Measurements from ENCODE around the gene SFXN1. TPM values are rescaled to one million over a fixed set of nuclear protein-coding genes. Genes with fewer than 3 reads are reported as not detected.
A peak's percentile ranks its signal among the peaks of the same experiment; 100 is the strongest.

The SFXN1 gene
- total and polyA plus RNA-seq, 12 donors: 14.3 to 39.6 (median 32.5) TPM

GRCh38 chr5:175569701-175570100 lies 91.3 kb downstream of the SFXN1 start:
- Histone ChIP-seq H3K27ac (no peak overlapping the region), H3K9me3 (no peaks in the 10 kb centered on the region), H3K36me3 (no peaks in the 10 kb centered on the region), H3K4me3 (no peak overlapping the region), H3K27me3 (peaks cover 0 to 6% (median 0%) of the 10 kb centered on the region in 7 donors), H3K4me1 (peaks cover 0 to 13% (median 5%) of the 10 kb centered on the region in 9 donors)
- no peak for DNase-seq
- TF ChIP-seq CTCF (IDR thresholded peaks at IDR 0.05): no peak
- 95 to 99% methylated on average over 4 of the region's 4 CpGs for WGBS, 2 donors
- ATAC-seq: no peak
- intact Hi-C loops (cut with DNase I): loop anchor here in 3 of 10 donors (10.0 kb wide), 2 partner anchors 115 to 145 kb away; no protein-coding TSS in a partner anchor

DNA sequence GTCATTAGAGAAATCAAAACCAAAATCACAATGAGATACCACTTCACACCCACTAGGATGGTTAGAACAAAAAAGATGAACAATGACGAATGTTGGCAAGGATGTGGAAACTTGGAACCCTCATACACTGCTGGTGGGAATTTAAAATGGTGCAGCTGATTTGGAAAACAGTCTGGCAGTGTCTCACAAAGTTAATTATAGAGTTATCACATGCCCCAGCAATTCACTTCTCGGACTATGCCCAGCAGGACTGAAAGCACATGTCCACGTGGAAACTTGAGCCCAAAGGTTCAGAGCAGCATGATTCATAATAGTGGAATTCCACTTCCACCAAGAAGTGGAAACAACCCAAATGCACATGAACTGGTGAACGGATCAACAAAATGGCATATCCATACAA lies 94.5 kb downstream of the SFXN1 start:
- 28 to 40% methylated on average over 4 of the region's 4 CpGs for WGBS, 2 donors
- TF ChIP-seq CTCF (IDR thresholded peaks at IDR 0.05): no peak
- peaks cover 0 to 6% (median 0%) of the 10 kb centered on the region in 7 donors for H3K27me3 ChIP-seq
- H3K27ac ChIP-seq: peak overlapping the region in 9 of 10 donors; percentile 50 to 89 (median 81)
- peak; percentile 84 to 98 (median 91) for ATAC-seq
- H3K36me3 ChIP-seq: no peaks in the 10 kb centered on the region
- intact Hi-C loops (cut with DNase I): loop anchor here in 4 of 10 donors (2.0 to 10.0 kb wide), 4 partner anchors 26 to 142 kb away; no protein-coding TSS in a partner anchor
- H3K9me3 ChIP-seq: no peaks in the 10 kb centered on the region
- peaks cover 0 to 19% (median 6%) of the 10 kb centered on the region in 9 donors for H3K4me1 ChIP-seq
- H3K4me3 ChIP-seq: no peak overlapping the region
- DNase-seq: peak in 1 of 2 donors; percentile 62

DNA sequence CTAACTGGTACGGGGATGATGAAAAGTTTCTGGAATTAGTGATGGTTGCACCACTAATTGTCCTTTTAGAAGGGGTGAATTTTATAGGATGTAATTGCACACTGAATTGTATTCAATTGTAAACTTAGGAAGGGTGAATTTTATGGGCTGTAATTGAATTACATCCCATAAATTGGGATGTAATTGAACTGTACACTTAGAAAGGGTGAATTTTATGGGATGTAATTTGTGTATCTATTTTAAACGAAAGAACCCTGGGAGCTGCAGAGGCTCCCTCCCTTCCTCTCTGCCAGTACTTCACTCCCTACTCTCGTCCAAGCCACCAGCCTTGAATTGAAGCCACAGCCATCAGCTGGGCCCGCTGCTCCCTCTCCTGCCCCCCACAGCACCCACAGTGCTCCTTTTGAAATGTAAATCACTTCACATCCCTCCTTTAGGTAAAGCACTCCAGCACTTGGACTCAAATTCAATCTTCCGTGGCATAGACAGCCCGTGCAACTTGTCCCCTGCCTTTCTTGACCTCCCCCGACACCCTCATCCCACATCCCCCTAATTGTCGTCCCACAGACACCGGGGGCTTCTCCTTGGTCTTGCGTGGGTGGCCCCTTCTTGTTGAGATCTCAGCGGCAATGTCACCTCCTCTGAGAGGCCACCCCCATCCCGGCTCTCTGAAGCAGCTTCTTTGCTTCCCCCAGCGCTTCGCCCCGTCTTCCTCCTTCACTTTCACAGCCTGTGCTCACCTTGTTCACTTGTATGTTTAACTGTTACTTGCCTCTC lies 95.3 kb downstream of the SFXN1 start:
- Histone ChIP-seq H3K9me3 (no peaks in the 10 kb centered on the region), H3K27me3 (peaks cover 0 to 6% (median 0%) of the 10 kb centered on the region in 7 donors), H3K4me1 (peaks cover 0 to 19% (median 6%) of the 10 kb centered on the region in 9 donors), H3K27ac (peak overlapping the region; percentile 50 to 89 (median 80)), H3K36me3 (no peaks in the 10 kb centered on the region), H3K4me3 (no peak overlapping the region)
- DNase-seq (no peak), ATAC-seq (peak in 7 of 8 donors; percentile 14 to 63 (median 57))
- intact Hi-C loops (cut with DNase I): loop anchor here in 4 of 10 donors (2.0 to 10.0 kb wide), 4 partner anchors 25 to 141 kb away; no protein-coding TSS in a partner anchor
- no peak for TF ChIP-seq CTCF (IDR thresholded peaks at IDR 0.05)
- 38 to 52% methylated on average over 15 of the region's 15 CpGs for WGBS, 2 donors

DNA sequence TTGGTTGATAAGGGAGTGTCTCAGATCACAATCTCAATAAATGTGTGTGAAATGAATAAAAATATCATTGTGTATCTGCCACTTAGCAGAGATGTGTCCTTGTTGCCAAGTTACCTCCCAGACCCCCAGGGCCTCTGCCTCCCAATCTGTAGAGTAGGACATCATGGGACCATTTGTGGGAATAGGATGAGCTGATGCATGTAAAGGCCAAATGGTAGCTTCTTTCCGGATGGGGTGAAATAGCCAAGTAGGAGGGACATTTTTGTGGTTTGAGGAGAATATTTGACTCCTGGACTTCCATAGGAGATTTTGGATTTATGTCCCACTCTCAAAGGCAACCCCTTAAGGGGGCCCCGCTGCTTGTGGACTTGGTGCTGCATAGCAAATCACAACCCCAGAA lies 96.9 kb downstream of the SFXN1 start:
- DNase-seq (no peak), ATAC-seq (no peak)
- Histone ChIP-seq H3K9me3 (no peaks in the 10 kb centered on the region), H3K27me3 (peaks cover 0 to 6% (median 0%) of the 10 kb centered on the region in 7 donors), H3K27ac (peak overlapping the region in 3 of 10 donors; percentile 81 to 89 (median 86)), H3K4me3 (no peak overlapping the region), H3K36me3 (no peaks in the 10 kb centered on the region), H3K4me1 (peaks cover 0 to 20% (median 6%) of the 10 kb centered on the region in 9 donors)
- no peak for TF ChIP-seq CTCF (IDR thresholded peaks at IDR 0.05)
- intact Hi-C loops (cut with DNase I): loop anchor here in 3 of 10 donors (10.0 kb wide), 2 partner anchors 110 to 140 kb away; no protein-coding TSS in a partner anchor
- WGBS, 2 donors: 94 to 97% methylated on average over 2 of the region's 2 CpGs
